Neural cell (in vitro differentiated cells): ENCODE measurements around the gene ANXA9. TPM values are rescaled to one million over a fixed set of nuclear protein-coding genes. Genes with fewer than 3 reads are reported as not detected.

Experiments
- H2AFZ ChIP-seq: fragments of 200-600, 300-800 bp; sonication (generic), shearing (Covaris generic); 2 replicates; pipeline ENCODE4 v1.6.0; 2014; ENCODE audit warnings: low read depth, mild to moderate bottlenecking, antibody characterized with exemption, low read length, moderate library complexity
- H3F3A ChIP-seq: fragments of 200-600 bp; shearing (Covaris generic); 2 replicates; pipeline ENCODE4 v1.6.1; 2016; ENCODE audit warnings: mild to moderate bottlenecking, moderate library complexity, mixed read lengths, antibody characterized with exemption, low read length; ENCODE audit not compliant: insufficient read depth, poor library complexity, severe bottlenecking
- H3K27ac ChIP-seq: fragments of 200-600, 300-800 bp; sonication (generic), shearing (Covaris generic); 2 replicates; pipeline ENCODE4 v1.5.1; 2014; ENCODE audit warnings: mild to moderate bottlenecking, low read length, moderate library complexity
- H3K27me3 ChIP-seq: fragments of 300-800, 200-600 bp; sonication (generic), shearing (Covaris generic); 2 replicates; pipeline ENCODE4 v1.6.0; 2014; ENCODE audit warnings: mild to moderate bottlenecking, low read depth, low read length, moderate library complexity; ENCODE audit not compliant: insufficient read depth
- H3K36me3 ChIP-seq: fragments of 300-800, 200-600 bp; sonication (generic), shearing (Covaris generic); 2 replicates; pipeline ENCODE4 v1.5.1; 2014; ENCODE audit warnings: mild to moderate bottlenecking, antibody characterized with exemption, low read length, moderate library complexity; ENCODE audit not compliant: insufficient read depth
- H3K4me2 ChIP-seq: fragments of 300-800, 200-600 bp; sonication (generic), shearing (Covaris generic); 2 replicates; pipeline ENCODE4 v1.6.0; 2014; ENCODE audit warnings: mild to moderate bottlenecking, low read length
- H3K4me3 ChIP-seq: fragments of 300-800, 200-600 bp; sonication (generic), shearing (Covaris generic); 2 replicates; pipeline ENCODE4 v1.5.1; 2014; ENCODE audit warnings: mild to moderate bottlenecking, low read length, moderate library complexity
- H3K79me2 ChIP-seq: fragments of 200-600 bp; shearing (Covaris generic); replicated peaks from 2 replicates; pipeline ENCODE4 v1.6.0; 2014; ENCODE audit warnings: mild to moderate bottlenecking, low read length, moderate library complexity; ENCODE audit not compliant: insufficient read depth
- H3K9ac ChIP-seq: fragments of 300-800, 200-600 bp; sonication (generic), shearing (Covaris generic); 2 replicates; pipeline ENCODE4 v1.6.1; 2016; ENCODE audit warnings: mild to moderate bottlenecking, low read length, mixed read lengths
- H3K9me2 ChIP-seq: fragments of 200-600 bp; shearing (Covaris generic); 2 replicates; pipeline ENCODE4 v1.6.1; 2016; ENCODE audit warnings: mild to moderate bottlenecking, low read length, mixed read lengths; ENCODE audit not compliant: insufficient read depth
- H3K9me3 ChIP-seq: fragments of 200-600, 300-800 bp; sonication (generic), shearing (Covaris generic); 2 replicates; pipeline ENCODE4 v1.6.1; 2016; ENCODE audit warnings: mild to moderate bottlenecking, mixed run types, low read length, moderate library complexity, mixed read lengths
- H4K20me1 ChIP-seq: fragments of 200-600 bp; shearing (Covaris generic); 2 replicates; pipeline ENCODE4 v1.6.1; 2016; ENCODE audit warnings: mild to moderate bottlenecking, mixed run types; ENCODE audit not compliant: insufficient read depth
- EP300 ChIP-seq: fragments of 450-650 bp; conservative IDR thresholded peaks from 2 replicates; pipeline ENCODE4 v1.6.1; 2014; ENCODE audit warnings: antibody characterized with exemption, mild to moderate bottlenecking, moderate library complexity; ENCODE audit not compliant: poor library complexity, severe bottlenecking
- EZH2 ChIP-seq: fragments of 200-600, 300-800 bp; shearing (Covaris generic), sonication (generic); IDR thresholded peaks from 2 replicates; pipeline ENCODE4 v1.6.1; 2014; ENCODE audit warnings: antibody characterized with exemption, low read length, borderline replicate concordance, mild to moderate bottlenecking; ENCODE audit not compliant: insufficient read depth, poor library complexity, severe bottlenecking
- MXI1 ChIP-seq: fragments of 450-650 bp; conservative IDR thresholded peaks from 2 replicates; pipeline ENCODE4 v1.6.1; 2014; ENCODE audit warnings: antibody characterized with exemption, mild to moderate bottlenecking; ENCODE audit not compliant: poor library complexity, severe bottlenecking
- POLR2AphosphoS5 ChIP-seq: IDR thresholded peaks from 2 replicates; pipeline ENCODE4 v1.6.1; 2012
- RAD21 ChIP-seq: fragments of 450-650 bp; conservative IDR thresholded peaks from 2 replicates; pipeline ENCODE4 v1.6.1; 2014; ENCODE audit warnings: antibody characterized with exemption, mild to moderate bottlenecking, moderate library complexity
- SMC3 ChIP-seq: fragments of 450-650 bp; conservative IDR thresholded peaks from 2 replicates; pipeline ENCODE4 v1.6.1; 2014; ENCODE audit warnings: antibody characterized with exemption, mild to moderate bottlenecking, moderate library complexity; ENCODE audit not compliant: poor library complexity
- TAF1 ChIP-seq: IDR thresholded peaks from 2 replicates; pipeline ENCODE4 v1.6.1; 2012; ENCODE audit warnings: low read depth
- polyA plus RNA-seq: library from polyadenylated mRNA; depleted of rRNA; stranded (reverse); fragments of >200 nt; gene quantifications from 2 replicates; pipeline ENCODE4 v1.2.3, GENCODE V29; 2014
- TF ChIP-seq, protein P1 (sequence below): fragments of 450-650 bp; IDR thresholded peaks from 2 replicates; pipeline ENCODE4 v1.5.1; 2014; ENCODE audit warnings: antibody characterized with exemption, mild to moderate bottlenecking, moderate library complexity; ENCODE audit not compliant: poor library complexity, severe bottlenecking
- TF ChIP-seq, protein P2 (sequence below): IDR thresholded peaks from 2 replicates; pipeline ENCODE4 v1.6.1; 2012; ENCODE audit warnings: borderline replicate concordance

Gene ANXA9
- polyA plus RNA-seq, 1 donor from 2014 or later = not detected

DNA sequence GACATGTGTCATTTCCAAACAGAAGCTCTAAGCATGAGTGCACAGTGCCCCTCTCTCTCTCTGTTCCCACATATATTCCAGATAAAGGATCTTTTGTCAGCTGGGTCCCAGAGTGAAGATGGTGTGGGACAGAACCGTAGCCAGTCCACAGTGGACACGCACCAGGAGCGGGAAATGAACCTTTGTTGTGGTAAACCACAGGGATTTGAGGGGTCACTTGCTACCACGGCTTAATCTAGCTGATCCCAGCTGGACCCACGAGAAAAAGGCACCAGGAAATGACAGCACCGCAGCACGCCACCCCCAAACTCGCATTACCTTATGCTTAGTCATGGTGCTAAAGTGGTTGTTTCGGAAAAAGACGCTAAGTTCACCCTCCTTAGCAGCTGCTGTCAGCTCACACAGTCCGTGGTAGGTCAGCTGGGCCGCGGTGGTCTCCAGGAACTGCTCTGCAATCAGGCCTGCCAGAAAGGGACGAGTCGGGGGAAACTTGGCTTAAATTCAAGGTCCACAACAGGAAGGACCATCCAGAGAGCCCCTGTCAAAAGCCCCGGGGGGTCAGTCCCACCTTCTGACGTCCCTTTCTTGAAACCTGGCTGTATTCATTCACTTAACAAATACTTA, 17.1 kb downstream of the ANXA9 start:
- H3K27me3 ChIP-seq = no peaks in the 10 kb centered on the region
- no peaks in the 10 kb centered on the region for H3K9me3 ChIP-seq
- no peak overlapping the region for H3K9ac ChIP-seq
- no peak overlapping the region for H3K4me3 ChIP-seq
- no peaks in the 10 kb centered on the region for H3F3A ChIP-seq
- H3K79me2 ChIP-seq = peaks cover 10% of the 10 kb centered on the region
- no peak overlapping the region for H2AFZ ChIP-seq
- H3K36me3 ChIP-seq = no peaks in the 10 kb centered on the region
- H4K20me1 ChIP-seq = no peaks in the 10 kb centered on the region
- TF ChIP-seq MXI1 = no peak
- TF ChIP-seq RAD21 = no peak
- TF ChIP-seq, protein P1, sequence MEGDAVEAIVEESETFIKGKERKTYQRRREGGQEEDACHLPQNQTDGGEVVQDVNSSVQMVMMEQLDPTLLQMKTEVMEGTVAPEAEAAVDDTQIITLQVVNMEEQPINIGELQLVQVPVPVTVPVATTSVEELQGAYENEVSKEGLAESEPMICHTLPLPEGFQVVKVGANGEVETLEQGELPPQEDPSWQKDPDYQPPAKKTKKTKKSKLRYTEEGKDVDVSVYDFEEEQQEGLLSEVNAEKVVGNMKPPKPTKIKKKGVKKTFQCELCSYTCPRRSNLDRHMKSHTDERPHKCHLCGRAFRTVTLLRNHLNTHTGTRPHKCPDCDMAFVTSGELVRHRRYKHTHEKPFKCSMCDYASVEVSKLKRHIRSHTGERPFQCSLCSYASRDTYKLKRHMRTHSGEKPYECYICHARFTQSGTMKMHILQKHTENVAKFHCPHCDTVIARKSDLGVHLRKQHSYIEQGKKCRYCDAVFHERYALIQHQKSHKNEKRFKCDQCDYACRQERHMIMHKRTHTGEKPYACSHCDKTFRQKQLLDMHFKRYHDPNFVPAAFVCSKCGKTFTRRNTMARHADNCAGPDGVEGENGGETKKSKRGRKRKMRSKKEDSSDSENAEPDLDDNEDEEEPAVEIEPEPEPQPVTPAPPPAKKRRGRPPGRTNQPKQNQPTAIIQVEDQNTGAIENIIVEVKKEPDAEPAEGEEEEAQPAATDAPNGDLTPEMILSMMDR = no peak
- TF ChIP-seq EP300 = no peak
- no peak for TF ChIP-seq TAF1
- no peak for TF ChIP-seq EZH2
- TF ChIP-seq SMC3 = no peak
- TF ChIP-seq POLR2AphosphoS5 = no peak
- TF ChIP-seq, protein P2, sequence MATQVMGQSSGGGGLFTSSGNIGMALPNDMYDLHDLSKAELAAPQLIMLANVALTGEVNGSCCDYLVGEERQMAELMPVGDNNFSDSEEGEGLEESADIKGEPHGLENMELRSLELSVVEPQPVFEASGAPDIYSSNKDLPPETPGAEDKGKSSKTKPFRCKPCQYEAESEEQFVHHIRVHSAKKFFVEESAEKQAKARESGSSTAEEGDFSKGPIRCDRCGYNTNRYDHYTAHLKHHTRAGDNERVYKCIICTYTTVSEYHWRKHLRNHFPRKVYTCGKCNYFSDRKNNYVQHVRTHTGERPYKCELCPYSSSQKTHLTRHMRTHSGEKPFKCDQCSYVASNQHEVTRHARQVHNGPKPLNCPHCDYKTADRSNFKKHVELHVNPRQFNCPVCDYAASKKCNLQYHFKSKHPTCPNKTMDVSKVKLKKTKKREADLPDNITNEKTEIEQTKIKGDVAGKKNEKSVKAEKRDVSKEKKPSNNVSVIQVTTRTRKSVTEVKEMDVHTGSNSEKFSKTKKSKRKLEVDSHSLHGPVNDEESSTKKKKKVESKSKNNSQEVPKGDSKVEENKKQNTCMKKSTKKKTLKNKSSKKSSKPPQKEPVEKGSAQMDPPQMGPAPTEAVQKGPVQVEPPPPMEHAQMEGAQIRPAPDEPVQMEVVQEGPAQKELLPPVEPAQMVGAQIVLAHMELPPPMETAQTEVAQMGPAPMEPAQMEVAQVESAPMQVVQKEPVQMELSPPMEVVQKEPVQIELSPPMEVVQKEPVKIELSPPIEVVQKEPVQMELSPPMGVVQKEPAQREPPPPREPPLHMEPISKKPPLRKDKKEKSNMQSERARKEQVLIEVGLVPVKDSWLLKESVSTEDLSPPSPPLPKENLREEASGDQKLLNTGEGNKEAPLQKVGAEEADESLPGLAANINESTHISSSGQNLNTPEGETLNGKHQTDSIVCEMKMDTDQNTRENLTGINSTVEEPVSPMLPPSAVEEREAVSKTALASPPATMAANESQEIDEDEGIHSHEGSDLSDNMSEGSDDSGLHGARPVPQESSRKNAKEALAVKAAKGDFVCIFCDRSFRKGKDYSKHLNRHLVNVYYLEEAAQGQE = no peak
- H3K27ac ChIP-seq = no peak overlapping the region
- H3K4me2 ChIP-seq = no peak overlapping the region
- H3K9me2 ChIP-seq = no peaks in the 10 kb centered on the region

DNA sequence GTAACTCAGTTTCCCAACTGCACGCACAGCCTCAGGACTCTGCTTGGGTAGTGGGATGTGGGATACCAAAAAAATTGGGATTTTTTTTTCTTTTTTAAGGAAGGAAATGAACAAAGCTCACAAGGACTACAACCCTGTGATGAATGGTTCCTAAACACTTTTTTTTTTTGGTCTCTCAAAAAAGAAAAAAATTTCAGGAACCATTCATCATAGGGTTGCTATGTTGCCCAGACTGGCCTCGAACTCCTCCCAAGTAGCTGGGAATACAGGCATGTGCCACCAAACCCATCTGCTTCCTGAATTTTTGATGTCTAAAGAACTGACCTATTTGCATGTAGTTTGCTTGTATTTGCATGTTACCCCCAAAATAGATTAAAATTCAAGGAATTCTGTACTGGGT, 17.8 kb downstream of the ANXA9 start:
- TF ChIP-seq TAF1 = no peak
- no peak for TF ChIP-seq MXI1
- TF ChIP-seq RAD21 = no peak
- TF ChIP-seq, protein P1 = no peak
- TF ChIP-seq EP300 = no peak
- TF ChIP-seq, protein P2 = no peak
- TF ChIP-seq SMC3 = no peak
- no peak for TF ChIP-seq EZH2
- no peak for TF ChIP-seq POLR2AphosphoS5
- no peaks in the 10 kb centered on the region for H3K9me2 ChIP-seq
- H3K27ac ChIP-seq = no peak overlapping the region
- H3K79me2 ChIP-seq = peaks cover 15% of the 10 kb centered on the region
- no peaks in the 10 kb centered on the region for H3K27me3 ChIP-seq
- no peak overlapping the region for H3K9ac ChIP-seq
- H3K4me3 ChIP-seq = no peak overlapping the region
- H3K9me3 ChIP-seq = no peaks in the 10 kb centered on the region
- H3K36me3 ChIP-seq = no peaks in the 10 kb centered on the region
- H3K4me2 ChIP-seq = no peak overlapping the region
- no peaks in the 10 kb centered on the region for H4K20me1 ChIP-seq
- no peaks in the 10 kb centered on the region for H3F3A ChIP-seq
- H2AFZ ChIP-seq = no peak overlapping the region
